ENCODE measurements around the gene KSR1. TPM values are rescaled to one million over a fixed set of nuclear protein-coding genes. Genes with fewer than 3 reads are reported as not detected.

KSR1 gene
- total and polyA plus RNA-seq, 10 of the 15 experiments (the other 5 are each of a cell fraction or from before 2014, with no cell fraction given) = 0.97 to 66.6 (median 22.9) TPM

- TF ChIP-seq BCL3 (IDR thresholded peaks at IDR 0.05; ENCODE audit: borderline replicate concordance, insufficient read depth, low read depth, low read length, poor library complexity, severe bottlenecking) (no peak), PRDM15 (CRISPR knock-in tag; IDR thresholded peaks at IDR 0.05) (no peak), SPI1 (IDR thresholded peaks at IDR 0.05; ENCODE audit: borderline replicate concordance, insufficient read depth, low read depth, low read length) (no peak), SIX5 (IDR thresholded peaks at IDR 0.05; ENCODE audit: low read depth, low read length, severe bottlenecking) (no peak), EED (IDR thresholded peaks at IDR 0.05; ENCODE audit: low read depth) (no peak), E2F4 (IDR thresholded peaks at IDR 0.05; ENCODE audit: low read depth, low read length) (no peak)
- H3K4me3 ChIP-seq = no peak overlapping the region
- peaks cover 3 to 16% of the 10 kb centered on the region in 2 experiments; a peak in 3 of 4 replicates for H3K36me3 ChIP-seq (ENCODE audit: control insufficient read depth in 2 of 2, insufficient read depth in 2 of 2, low read length in 1 of 2)
- no peak overlapping the region for H3K27ac ChIP-seq (ENCODE audit: control insufficient read depth, insufficient read depth)
- BruUV-seq (replicated peaks) = no TSS peak
- H2AFZ ChIP-seq (ENCODE audit: control insufficient read depth, low read depth, low read length) = no peak overlapping the region
- in situ Hi-C loops (cut with MboI) (no loop called here), intact Hi-C loops (cut with micrococcal nuclease; ENCODE audit: unreplicated experiment) (no loop called here)
- no peak overlapping the region for H3K9ac ChIP-seq (ENCODE audit: control insufficient read depth, insufficient read depth, low read length)
- no peaks in the 10 kb centered on the region for H4K20me1 ChIP-seq (ENCODE audit: control insufficient read depth, insufficient read depth)
- no peak overlapping the region for H3K4me2 ChIP-seq (ENCODE audit: control insufficient read depth, insufficient read depth)
- 83% methylated on average over 8 of the region's 10 CpGs for WGBS (ENCODE audit: insufficient coverage, insufficient replicate concordance, low lambda C conversion rate, missing lambda C conversion rate)
- POLR2A ChIA-PET = no interaction called here
- FAIRE-seq (no peak), DNase-seq (ENCODE audit: low read depth, low spot score) (no peak), ATAC-seq (no peak)
- H3K79me2 ChIP-seq (ENCODE audit: control insufficient read depth, insufficient read depth, low read length) = peaks cover 17% of the 10 kb centered on the region
- peaks cover 4% of the 10 kb centered on the region; the same call in 1 of the 2 replicates for H3K4me1 ChIP-seq (ENCODE audit: control insufficient read depth, insufficient read depth, low read length)
- H3K27me3 ChIP-seq (replicated peaks in 1 of 2; ENCODE audit: control insufficient read depth in 2 of 2, insufficient read depth in 2 of 2, low read length in 1 of 2) = no peaks in the 10 kb centered on the region
- SMC1A ChIA-PET (ENCODE audit: uncharacterized antibody, unreplicated experiment) = no interaction called here
- RAD21 ChIA-PET (ENCODE audit: unreplicated experiment) = no interaction called here
- no peaks in the 10 kb centered on the region; the same call in 2 of the 3 replicates for H3K9me3 ChIP-seq (replicated peaks; ENCODE audit: control insufficient read depth, insufficient read depth, low read length)
- CTCF ChIA-PET = no interaction called here
These were observed 171.3 kb downstream of the KSR1 start for GRCh38 chr17:27627514-27627913.

All from GM12878 (cell line).